Measurements from ENCODE around the gene CPTP. TPM values are rescaled to one million over a fixed set of nuclear protein-coding genes. Genes with fewer than 3 reads are reported as not detected.

CPTP gene
- total and polyA plus RNA-seq, 2 of the 13 experiments (the other 11 are each of a cell fraction or from before 2014, with no cell fraction given), result 5.5 to 9.3 TPM

DNA sequence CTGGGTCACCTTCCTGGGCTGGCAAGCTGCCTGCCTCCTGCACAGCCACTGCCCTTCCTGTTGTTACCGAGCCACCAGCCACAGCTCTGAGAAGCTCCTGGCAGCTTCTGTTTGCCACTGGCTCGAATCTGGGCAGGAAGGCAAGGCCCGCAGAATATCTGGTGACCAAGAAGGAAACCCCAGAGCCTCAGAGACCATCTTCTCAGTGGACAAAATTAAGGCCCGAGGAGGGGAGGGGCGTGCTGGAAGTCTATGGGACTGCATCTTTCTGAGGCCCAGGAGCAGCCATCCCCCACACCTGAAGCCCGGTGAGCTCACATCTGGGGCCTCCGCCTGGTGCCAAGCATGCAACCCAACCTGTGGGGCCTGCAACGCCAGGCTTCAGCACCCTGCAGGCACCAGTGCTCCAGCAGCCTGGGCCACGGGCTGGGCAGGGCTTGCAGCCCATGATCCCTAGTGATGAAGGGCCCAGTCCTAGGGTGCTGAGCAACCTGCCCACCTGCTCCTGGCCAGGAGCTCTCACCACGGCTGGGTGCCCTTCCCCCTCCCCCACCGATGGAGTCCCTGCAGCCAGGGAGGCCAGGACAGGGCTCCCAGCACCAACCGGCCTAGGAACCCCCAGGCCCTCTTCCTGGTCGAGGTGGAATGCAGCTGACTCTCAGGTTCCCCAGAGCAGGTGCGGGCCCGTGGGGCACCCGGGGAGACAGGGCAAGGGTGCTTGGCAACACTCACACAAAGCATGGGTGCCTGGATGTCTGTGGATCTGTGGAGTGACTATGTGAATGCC, 879 bp downstream of the CPTP start (continued):
- TF ChIP-seq ZMAT5 (CRISPR knock-in tag; IDR thresholded peaks at IDR 0.05; ENCODE audit: borderline replicate concordance, low read depth) (no peak), ZNF556 (CRISPR knock-in tag; IDR thresholded peaks at IDR 0.05; ENCODE audit: borderline replicate concordance) (no peak), FLYWCH1 (CRISPR knock-in tag; IDR thresholded peaks at IDR 0.05) (no peak), HNRNPK (IDR thresholded peaks at IDR 0.05; ENCODE audit: low read depth, low read length, poor library complexity, severe bottlenecking) (no peak), ZFP1 (CRISPR knock-in tag; IDR thresholded peaks at IDR 0.05) (no peak), ZNF274 (CRISPR knock-in tag; IDR thresholded peaks at IDR 0.05) (0 out of 2 replicates have a peak, but pooled peaks have one; percentile 67), DR1 (CRISPR knock-in tag; IDR thresholded peaks at IDR 0.05) (0 out of 2 replicates have a peak, but pooled peaks have one; percentile 12), ZNF747 (CRISPR knock-in tag; IDR thresholded peaks at IDR 0.05; ENCODE audit: borderline replicate concordance) (no peak), ADNP (CRISPR knock-in tag; IDR thresholded peaks at IDR 0.05) (no peak), SOX5 (CRISPR knock-in tag; IDR thresholded peaks at IDR 0.05; ENCODE audit: borderline replicate concordance) (no peak), IKZF4 (CRISPR knock-in tag; IDR thresholded peaks at IDR 0.05; ENCODE audit: borderline replicate concordance, low read depth, not compliant biosample characterization) (peak; percentile 45), ATAD3A (CRISPR knock-in tag; IDR thresholded peaks at IDR 0.05) (no peak), SAFB2 (CRISPR knock-in tag; IDR thresholded peaks at IDR 0.05; ENCODE audit: borderline replicate concordance, low read depth) (no peak), ZNF629 (CRISPR knock-in tag; conservative IDR thresholded peaks at IDR 0.05) (no peak), BORCS8-MEF2B (CRISPR knock-in tag; IDR thresholded peaks at IDR 0.05) (no peak), ZNF83 (CRISPR knock-in tag; IDR thresholded peaks at IDR 0.05; ENCODE audit: borderline replicate concordance) (no peak), SIN3A (IDR thresholded peaks at IDR 0.05; ENCODE audit: borderline replicate concordance, low read depth, low read length) (no peak), ESRRA (CRISPR knock-in tag; IDR thresholded peaks at IDR 0.05; ENCODE audit: low read depth) (no peak), HMGXB3 (CRISPR knock-in tag; IDR thresholded peaks at IDR 0.05; ENCODE audit: borderline replicate concordance) (no peak), ZIK1 (CRISPR knock-in tag; IDR thresholded peaks at IDR 0.05; ENCODE audit: borderline replicate concordance, low read depth) (0 out of 2 replicates have a peak, but pooled peaks have one; percentile 10), TBX2 (CRISPR knock-in tag; IDR thresholded peaks at IDR 0.05; ENCODE audit: borderline replicate concordance) (peak; percentile 0), ZNF761 (CRISPR knock-in tag; conservative IDR thresholded peaks at IDR 0.05) (0 out of 2 replicates have a peak, but pooled peaks have one; percentile 30), ZNF615 (CRISPR knock-in tag; IDR thresholded peaks at IDR 0.05; ENCODE audit: borderline replicate concordance) (no peak)
- TF ChIP-seq, protein P1, sequence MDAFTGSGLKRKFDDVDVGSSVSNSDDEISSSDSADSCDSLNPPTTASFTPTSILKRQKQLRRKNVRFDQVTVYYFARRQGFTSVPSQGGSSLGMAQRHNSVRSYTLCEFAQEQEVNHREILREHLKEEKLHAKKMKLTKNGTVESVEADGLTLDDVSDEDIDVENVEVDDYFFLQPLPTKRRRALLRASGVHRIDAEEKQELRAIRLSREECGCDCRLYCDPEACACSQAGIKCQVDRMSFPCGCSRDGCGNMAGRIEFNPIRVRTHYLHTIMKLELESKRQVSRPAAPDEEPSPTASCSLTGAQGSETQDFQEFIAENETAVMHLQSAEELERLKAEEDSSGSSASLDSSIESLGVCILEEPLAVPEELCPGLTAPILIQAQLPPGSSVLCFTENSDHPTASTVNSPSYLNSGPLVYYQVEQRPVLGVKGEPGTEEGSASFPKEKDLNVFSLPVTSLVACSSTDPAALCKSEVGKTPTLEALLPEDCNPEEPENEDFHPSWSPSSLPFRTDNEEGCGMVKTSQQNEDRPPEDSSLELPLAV (CRISPR knock-in tag; conservative IDR thresholded peaks at IDR 0.05; ENCODE audit: low read depth), result no peak
